Mesendoderm (in vitro differentiated cells): ENCODE measurements around the gene CDK5RAP2.

ENCODE experiments used
- DNase-seq: peaks from one replicate; pipeline ENCODE4 v3.0.0; 2013
- H2AK5ac ChIP-seq: 2 replicates; pipeline ENCODE4 v1.6.1; 2013; ENCODE audit warnings: low read length, inconsistent platforms
- H2BK120ac ChIP-seq: 2 replicates; pipeline ENCODE4 v1.6.1; 2013; ENCODE audit warnings: low read depth, mild to moderate bottlenecking, low read length, moderate library complexity, mixed read lengths
- H2BK15ac ChIP-seq: replicated peaks from 2 replicates; pipeline ENCODE4 v1.6.1; 2013; ENCODE audit warnings: low read depth, mild to moderate bottlenecking, moderate library complexity
- H2BK5ac ChIP-seq: 2 replicates; pipeline ENCODE4 v1.6.1; 2013; ENCODE audit warnings: low read length, inconsistent platforms
- H3K18ac ChIP-seq: 2 replicates; pipeline ENCODE4 v1.6.1; 2013; ENCODE audit warnings: mild to moderate bottlenecking, low read length, mixed read lengths
- H3K23ac ChIP-seq: one replicate; pipeline ENCODE4 v1.6.1; 2013; ENCODE audit warnings: low read length
- H3K27ac ChIP-seq: 2 replicates; pipeline ENCODE4 v1.5.1; 2013; ENCODE audit warnings: low read depth, mild to moderate bottlenecking, inconsistent platforms, low read length, moderate library complexity
- H3K27me3 ChIP-seq: 2 replicates; pipeline ENCODE4 v1.6.1; 2013; ENCODE audit warnings: low read length, control low read depth, mild to moderate bottlenecking, inconsistent platforms; ENCODE audit not compliant: insufficient read depth, poor library complexity
- H3K36me3 ChIP-seq: 2 replicates; pipeline ENCODE4 v1.6.1; 2013; ENCODE audit warnings: low read length, inconsistent platforms; ENCODE audit not compliant: control insufficient read depth, insufficient read depth
- H3K4ac ChIP-seq: one replicate; pipeline ENCODE4 v1.6.1; 2013; ENCODE audit warnings: low read depth, mild to moderate bottlenecking, low read length, moderate library complexity
- H3K4me1 ChIP-seq: 2 replicates; pipeline ENCODE4 v1.6.1; 2013; ENCODE audit warnings: low read depth, low read length, inconsistent platforms; ENCODE audit not compliant: control insufficient read depth
- H3K4me2 ChIP-seq: 2 replicates; pipeline ENCODE4 v1.6.1; 2013; ENCODE audit warnings: low read length
- H3K4me3 ChIP-seq: 2 replicates; pipeline ENCODE4 v1.5.1; 2013; ENCODE audit warnings: mild to moderate bottlenecking, low read length
- H3K56ac ChIP-seq: one replicate; pipeline ENCODE4 v1.6.1; 2013; ENCODE audit warnings: low read length
- H3K79me1 ChIP-seq: 2 replicates; pipeline ENCODE4 v1.6.1; 2013; ENCODE audit warnings: low read length, inconsistent platforms
- H3K79me2 ChIP-seq: 2 replicates; pipeline ENCODE4 v1.6.1; 2013; ENCODE audit warnings: mild to moderate bottlenecking, low read length; ENCODE audit not compliant: control insufficient read depth, insufficient read depth
- H3K9ac ChIP-seq: 2 replicates; pipeline ENCODE4 v1.6.1; 2013; ENCODE audit warnings: low read length, inconsistent platforms
- H4K5ac ChIP-seq: one replicate; pipeline ENCODE4 v1.6.1; 2013; ENCODE audit warnings: low read length
- H4K8ac ChIP-seq: one replicate; pipeline ENCODE4 v1.6.1; 2013; ENCODE audit warnings: low read depth, mild to moderate bottlenecking, control low read depth, low read length, moderate library complexity
- WGBS: extraction: QIAGEN DNeasy Blood & Tissue Kit; methylation state at CpG from one replicate; pipeline ENCODE4 v1.1.7; 2013; ENCODE audit warnings: low lambda C conversion rate, missing lambda C conversion rate; ENCODE audit not compliant: insufficient coverage; ENCODE audit errors: extremely low coverage; 5-methylcytosine and 5-hydroxymethylcytosine counted together

CDK5RAP2 gene

DNA sequence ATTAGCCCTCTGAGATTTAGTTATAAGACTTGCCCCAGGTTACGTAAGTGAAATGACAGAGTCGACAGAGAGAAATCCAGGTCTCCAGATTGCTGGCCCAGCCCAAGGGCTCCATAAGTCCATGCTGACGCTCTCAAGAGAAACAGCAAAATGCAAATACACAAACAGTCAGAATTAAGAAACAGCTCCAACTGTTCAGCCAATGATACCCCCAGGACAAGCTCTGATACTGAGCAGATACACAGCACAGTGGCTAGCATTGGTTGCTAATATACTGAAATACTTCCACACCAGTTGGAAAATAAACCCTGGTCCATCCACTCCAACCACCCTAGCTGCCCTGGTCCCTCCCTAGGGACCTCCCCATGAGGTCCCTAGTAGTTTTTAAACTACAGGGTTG is 94.2 kb downstream of the CDK5RAP2 start:
- DNase-seq, result no peak
- peaks cover 5% of the 10 kb centered on the region for H3K36me3 ChIP-seq
- no CpG with 5 or more reads among the region's 3 CpGs for WGBS

DNA sequence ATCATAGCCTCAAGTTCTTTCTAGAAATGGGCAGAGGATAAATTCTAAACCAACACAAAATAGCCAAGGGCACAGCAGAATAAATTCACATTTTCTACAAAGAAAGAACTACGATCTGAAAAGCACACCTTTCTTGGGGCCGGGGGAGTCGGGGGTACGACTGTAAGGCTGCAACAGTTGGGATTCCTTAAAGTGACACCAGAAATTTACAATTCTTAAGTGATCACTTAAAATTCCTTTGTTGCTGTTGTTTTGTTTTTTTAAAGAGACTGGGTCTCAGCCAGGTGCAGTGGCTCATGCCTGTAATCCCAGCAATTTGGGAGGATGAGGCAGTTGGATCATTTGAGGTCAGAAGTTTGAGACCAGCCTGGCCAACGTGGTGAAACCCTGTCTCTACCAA is 95.8 kb downstream of the CDK5RAP2 start:
- Histone ChIP-seq H3K4me3 (no peak overlapping the region), H3K79me2 (no peaks in the 10 kb centered on the region), H4K8ac (no peak overlapping the region), H2BK15ac (no peak overlapping the region), H3K36me3 (peaks cover 5% of the 10 kb centered on the region), H3K4me2 (no peak overlapping the region), H3K18ac (no peak overlapping the region), H2AK5ac (no peak overlapping the region), H3K23ac (no peak overlapping the region), H3K4me1 (no peaks in the 10 kb centered on the region), H2BK120ac (no peak overlapping the region), H3K27me3 (no peaks in the 10 kb centered on the region), H3K27ac (no peak overlapping the region), H3K9ac (no peak overlapping the region), H3K79me1 (no peaks in the 10 kb centered on the region), H3K4ac (no peak overlapping the region), H2BK5ac (no peak overlapping the region), H3K56ac (no peak overlapping the region), H4K5ac (no peak overlapping the region)
- WGBS, result no CpG with 5 or more reads among the region's 5 CpGs
- no peak for DNase-seq

More for the DNA sequence above, 94.2 kb downstream of the CDK5RAP2 start:
- Histone ChIP-seq H3K4me3 (no peak overlapping the region), H3K79me2 (no peaks in the 10 kb centered on the region), H3K27me3 (no peaks in the 10 kb centered on the region), H3K4me1 (no peaks in the 10 kb centered on the region), H2BK15ac (no peak overlapping the region), H2AK5ac (no peak overlapping the region), H3K56ac (no peak overlapping the region), H3K4ac (no peak overlapping the region), H3K18ac (no peak overlapping the region), H4K8ac (no peak overlapping the region), H3K4me2 (no peak overlapping the region), H3K9ac (no peak overlapping the region), H2BK5ac (no peak overlapping the region), H3K23ac (no peak overlapping the region), H3K79me1 (no peaks in the 10 kb centered on the region), H2BK120ac (no peak overlapping the region), H3K27ac (no peak overlapping the region), H4K5ac (no peak overlapping the region)

DNA sequence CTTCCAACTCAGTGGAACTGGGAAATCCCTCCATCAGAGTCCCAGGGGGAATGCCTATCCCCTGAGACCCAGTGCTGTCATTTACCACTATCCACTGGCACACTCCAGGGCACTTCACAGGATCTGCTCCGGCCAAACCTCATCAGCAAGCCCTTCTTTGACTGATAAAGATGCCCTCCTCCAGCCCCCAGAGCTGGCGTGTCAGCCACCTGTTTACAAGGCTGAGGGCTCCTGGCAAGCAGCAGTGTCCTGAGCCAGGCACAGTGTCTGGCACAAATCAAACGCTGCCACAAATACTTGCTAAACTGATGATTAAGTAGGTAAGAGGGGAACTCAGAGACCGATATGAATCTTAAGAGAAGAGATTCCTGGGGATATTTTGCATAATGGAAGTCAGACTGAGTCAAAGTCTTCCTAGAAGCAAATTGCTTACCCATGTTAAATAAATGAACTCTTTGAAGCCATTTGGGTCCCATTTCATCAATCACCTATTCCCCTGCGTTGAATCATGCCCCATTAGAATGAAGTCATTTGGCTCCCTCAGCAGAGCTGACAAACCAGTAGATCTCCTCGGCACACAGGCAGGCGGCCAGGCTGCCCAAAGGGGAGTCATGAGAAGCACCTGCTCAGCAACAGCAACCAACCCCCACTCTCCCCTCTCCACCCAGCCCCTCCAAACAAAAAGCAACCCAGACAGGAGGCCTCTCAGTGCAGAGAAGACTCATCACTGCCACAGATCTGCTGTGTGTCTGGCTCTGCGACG is 97.4 kb downstream of the CDK5RAP2 start:
- no peak overlapping the region for H3K4me3 ChIP-seq
- WGBS, result no CpG with 5 or more reads among the region's 9 CpGs
- no peak overlapping the region for H3K56ac ChIP-seq
- no peak overlapping the region for H4K5ac ChIP-seq
- H3K4me2 ChIP-seq, result no peak overlapping the region
- H3K36me3 ChIP-seq, result peaks cover 5% of the 10 kb centered on the region
- no peak overlapping the region for H3K9ac ChIP-seq
- H3K4me1 ChIP-seq, result no peaks in the 10 kb centered on the region
- no peaks in the 10 kb centered on the region for H3K27me3 ChIP-seq
- H2BK15ac ChIP-seq, result no peak overlapping the region
- no peak overlapping the region for H2BK120ac ChIP-seq
- no peak overlapping the region for H3K23ac ChIP-seq
- H3K27ac ChIP-seq, result no peak overlapping the region
- H4K8ac ChIP-seq, result no peak overlapping the region
- H2AK5ac ChIP-seq, result no peak overlapping the region
- DNase-seq, result no peak
- no peak overlapping the region for H3K4ac ChIP-seq
- H3K18ac ChIP-seq, result no peak overlapping the region
- no peak overlapping the region for H2BK5ac ChIP-seq
- no peaks in the 10 kb centered on the region for H3K79me1 ChIP-seq
- H3K79me2 ChIP-seq, result no peaks in the 10 kb centered on the region

DNA sequence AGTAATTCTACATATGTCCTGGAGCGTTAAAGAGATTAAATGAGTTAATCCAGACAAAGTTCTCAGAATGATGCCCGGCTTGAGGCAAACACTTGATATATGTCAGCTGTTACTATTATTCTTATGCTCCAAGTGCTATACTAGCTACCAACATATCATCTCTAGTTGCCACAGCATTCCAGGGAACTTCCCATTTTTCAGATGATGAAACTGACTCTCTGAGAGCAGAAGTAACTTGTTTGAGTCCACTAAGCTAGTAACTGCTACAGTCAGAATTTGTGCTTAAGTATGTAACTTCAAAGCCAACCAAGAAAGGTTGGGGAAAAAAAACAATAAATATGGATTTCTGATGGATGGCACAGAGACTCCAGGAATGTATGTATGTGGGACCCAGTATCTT is 98.1 kb downstream of the CDK5RAP2 start:
- H4K8ac ChIP-seq, result no peak overlapping the region
- H3K27ac ChIP-seq, result no peak overlapping the region
- no peak for DNase-seq
- no peak overlapping the region for H2BK5ac ChIP-seq
- H4K5ac ChIP-seq, result no peak overlapping the region
- H3K79me1 ChIP-seq, result no peaks in the 10 kb centered on the region
- WGBS, result no CpG with 5 or more reads among the region's 2 CpGs
- no peak overlapping the region for H2AK5ac ChIP-seq
- peaks cover 5% of the 10 kb centered on the region for H3K36me3 ChIP-seq
- no peaks in the 10 kb centered on the region for H3K79me2 ChIP-seq
- H3K4ac ChIP-seq, result no peak overlapping the region
- H2BK15ac ChIP-seq, result no peak overlapping the region
- no peak overlapping the region for H3K23ac ChIP-seq
- H3K4me3 ChIP-seq, result no peak overlapping the region
- no peak overlapping the region for H3K56ac ChIP-seq
- H3K27me3 ChIP-seq, result no peaks in the 10 kb centered on the region
- no peaks in the 10 kb centered on the region for H3K4me1 ChIP-seq
- H3K4me2 ChIP-seq, result no peak overlapping the region
- no peak overlapping the region for H3K9ac ChIP-seq
- no peak overlapping the region for H2BK120ac ChIP-seq
- H3K18ac ChIP-seq, result no peak overlapping the region

DNA sequence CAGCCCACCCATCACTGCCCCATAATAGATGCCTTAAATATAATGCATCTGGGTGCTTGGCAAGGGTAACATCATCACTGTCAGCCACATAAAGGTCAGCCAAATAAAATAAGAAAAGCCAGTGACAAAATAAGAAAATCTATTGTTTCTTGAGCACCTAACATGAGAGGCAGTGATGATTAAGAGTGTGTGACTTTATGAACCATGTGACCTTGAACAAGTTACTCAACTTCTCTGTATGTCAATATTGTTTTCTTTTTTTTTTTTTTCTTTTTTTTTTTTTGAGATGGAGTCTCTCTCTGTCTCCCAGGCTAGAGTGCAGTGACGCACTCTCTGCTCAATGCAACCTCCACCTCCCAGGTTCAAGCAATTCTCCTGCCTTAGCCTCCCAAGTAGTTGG is 98.7 kb downstream of the CDK5RAP2 start:
- DNase-seq, result no peak
- no peak overlapping the region for H3K18ac ChIP-seq
- H3K4me3 ChIP-seq, result no peak overlapping the region
- no peak overlapping the region for H3K23ac ChIP-seq
- WGBS, result no CpG with 5 or more reads among the region's 1 CpG
- no peaks in the 10 kb centered on the region for H3K27me3 ChIP-seq
- H3K79me1 ChIP-seq, result no peaks in the 10 kb centered on the region
- no peaks in the 10 kb centered on the region for H3K4me1 ChIP-seq
- H2AK5ac ChIP-seq, result no peak overlapping the region
- H2BK120ac ChIP-seq, result no peak overlapping the region
- H3K9ac ChIP-seq, result no peak overlapping the region
- H3K56ac ChIP-seq, result no peak overlapping the region
- no peak overlapping the region for H3K4ac ChIP-seq
- no peak overlapping the region for H4K5ac ChIP-seq
- peaks cover 1% of the 10 kb centered on the region for H3K36me3 ChIP-seq
- H3K27ac ChIP-seq, result no peak overlapping the region
- H2BK15ac ChIP-seq, result no peak overlapping the region
- no peak overlapping the region for H4K8ac ChIP-seq
- H3K4me2 ChIP-seq, result no peak overlapping the region
- no peaks in the 10 kb centered on the region for H3K79me2 ChIP-seq
- no peak overlapping the region for H2BK5ac ChIP-seq

DNA sequence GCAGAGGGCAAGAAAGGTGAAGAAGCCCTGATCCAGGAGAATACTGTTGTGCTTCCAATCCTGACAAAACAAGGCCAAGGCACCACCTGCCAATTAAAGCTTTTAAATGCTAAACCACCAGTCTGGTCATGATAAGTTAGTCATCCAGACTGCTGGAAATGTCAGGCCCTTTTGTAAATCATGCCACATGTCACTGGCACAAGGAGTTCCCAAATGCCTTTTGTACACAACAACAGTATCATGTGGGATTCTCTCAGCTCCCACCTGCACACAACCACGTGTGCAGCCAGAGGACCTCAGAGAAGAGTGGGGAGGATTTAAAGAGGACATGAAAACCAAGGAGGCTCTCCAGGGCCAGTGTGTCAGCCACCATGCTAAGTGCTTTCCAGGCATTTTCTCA is 99.3 kb downstream of the CDK5RAP2 start:
- no peak overlapping the region for H4K5ac ChIP-seq
- H3K36me3 ChIP-seq, result peaks cover under 1% of the 10 kb centered on the region
- no peak overlapping the region for H3K56ac ChIP-seq
- H3K23ac ChIP-seq, result no peak overlapping the region
- no peak overlapping the region for H3K18ac ChIP-seq
- H3K79me2 ChIP-seq, result no peaks in the 10 kb centered on the region
- H2AK5ac ChIP-seq, result no peak overlapping the region
- no peak overlapping the region for H3K4ac ChIP-seq
- no peak overlapping the region for H3K4me3 ChIP-seq
- H2BK120ac ChIP-seq, result no peak overlapping the region
- H3K27ac ChIP-seq, result no peak overlapping the region
- H3K4me2 ChIP-seq, result no peak overlapping the region
- H2BK15ac ChIP-seq, result no peak overlapping the region
- H3K4me1 ChIP-seq, result no peaks in the 10 kb centered on the region
- no peak for DNase-seq
- H3K27me3 ChIP-seq, result no peaks in the 10 kb centered on the region
- no peak overlapping the region for H2BK5ac ChIP-seq
- no CpG with 5 or more reads among the region's 1 CpG for WGBS
- H3K9ac ChIP-seq, result no peak overlapping the region
- no peak overlapping the region for H4K8ac ChIP-seq
- no peaks in the 10 kb centered on the region for H3K79me1 ChIP-seq
